Fibroblast of skin of scalp (primary cell): ENCODE results near the gene DIPK2A. TPM values are rescaled to one million over a fixed set of nuclear protein-coding genes. Genes with fewer than 3 reads are reported as not detected.
A peak's percentile ranks its signal among the peaks of the same experiment; 100 is the strongest.

Source experiments
- DNase-seq: peaks from one replicate; pipeline ENCODE4 v3.0.0-alpha.2; 2013
- polyA plus RNA-seq, 2 experiments: library from polyadenylated mRNA; unstranded; fragments of 120-200 nt; gene quantifications; one replicate each; pipeline ENCODE4 v1.2.1, GENCODE V29; 2013; ENCODE audit not compliant: insufficient read length in 2 of 2

The DIPK2A gene
- 15.2 TPM for polyA plus RNA-seq (2013, experiment 1 of 2; ENCODE audit: insufficient read length)
- 16.2 TPM for polyA plus RNA-seq (2013, experiment 2 of 2; ENCODE audit: insufficient read length)

- DNase-seq, result peak; percentile 96
These were observed at the start of gene DIPK2A for GRCh38 chr3:143971359-143972154. Gene DIPK2A (plus strand): TSS chr3:143971823. CDS start chr3:143972333, 510 bp downstream.

GRCh38 chr3:143924522-143925285 is 46.9 kb upstream of the DIPK2A start:
- no peak for DNase-seq

GRCh38 chr3:143928056-143928455 is 43.6 kb upstream of the DIPK2A start:
- DNase-seq, result no peak

GRCh38 chr3:143928541-143929255 is 42.9 kb upstream of the DIPK2A start:
- no peak for DNase-seq

GRCh38 chr3:143934791-143935190 is 36.8 kb upstream of the DIPK2A start:
- DNase-seq, result no peak

- no peak for DNase-seq
These were observed 35.9 kb upstream of the DIPK2A start for GRCh38 chr3:143935678-143936077.

- no peak for DNase-seq
These were observed 20.8 kb upstream of the DIPK2A start for GRCh38 chr3:143950810-143951209.

GRCh38 chr3:143951351-143951971 is 20.2 kb upstream of the DIPK2A start:
- peak; percentile 56 for DNase-seq

- DNase-seq, result no peak
These were observed 19.0 kb upstream of the DIPK2A start for GRCh38 chr3:143952569-143953072.

- no peak for DNase-seq
These were observed 16.5 kb upstream of the DIPK2A start for GRCh38 chr3:143955113-143955512.

GRCh38 chr3:143956838-143957237 is 14.8 kb upstream of the DIPK2A start:
- DNase-seq, result peak; percentile 46

GRCh38 chr3:143957453-143957852 is 14.2 kb upstream of the DIPK2A start:
- DNase-seq, result no peak

- DNase-seq, result no peak
These were observed 12.7 kb upstream of the DIPK2A start for GRCh38 chr3:143958966-143959365.

GRCh38 chr3:143961342-143961741 is 10.3 kb upstream of the DIPK2A start:
- no peak for DNase-seq

GRCh38 chr3:143963946-143964345 is 7.7 kb upstream of the DIPK2A start:
- DNase-seq, result no peak

GRCh38 chr3:143970773-143971358 is 757 bp upstream of the DIPK2A start:
- peak; percentile 53 for DNase-seq

GRCh38 chr3:143972155-143972504 is 507 bp downstream of the DIPK2A start:
- no peak for DNase-seq

- DNase-seq, result peak; percentile 68
These were observed 1.1 kb downstream of the DIPK2A start for GRCh38 chr3:143972505-143973258.

- DNase-seq, result peak; percentile 82
These were observed 1.8 kb downstream of the DIPK2A start for GRCh38 chr3:143973259-143974021.
